ENCODE data around the gene SERPINE1.
"Not testable (repeated sequence)": the region's sequence is repeated elsewhere in the genome, so short reads cannot be mapped to it uniquely, and the experiment has no call there.

The SERPINE1 gene

DNA sequence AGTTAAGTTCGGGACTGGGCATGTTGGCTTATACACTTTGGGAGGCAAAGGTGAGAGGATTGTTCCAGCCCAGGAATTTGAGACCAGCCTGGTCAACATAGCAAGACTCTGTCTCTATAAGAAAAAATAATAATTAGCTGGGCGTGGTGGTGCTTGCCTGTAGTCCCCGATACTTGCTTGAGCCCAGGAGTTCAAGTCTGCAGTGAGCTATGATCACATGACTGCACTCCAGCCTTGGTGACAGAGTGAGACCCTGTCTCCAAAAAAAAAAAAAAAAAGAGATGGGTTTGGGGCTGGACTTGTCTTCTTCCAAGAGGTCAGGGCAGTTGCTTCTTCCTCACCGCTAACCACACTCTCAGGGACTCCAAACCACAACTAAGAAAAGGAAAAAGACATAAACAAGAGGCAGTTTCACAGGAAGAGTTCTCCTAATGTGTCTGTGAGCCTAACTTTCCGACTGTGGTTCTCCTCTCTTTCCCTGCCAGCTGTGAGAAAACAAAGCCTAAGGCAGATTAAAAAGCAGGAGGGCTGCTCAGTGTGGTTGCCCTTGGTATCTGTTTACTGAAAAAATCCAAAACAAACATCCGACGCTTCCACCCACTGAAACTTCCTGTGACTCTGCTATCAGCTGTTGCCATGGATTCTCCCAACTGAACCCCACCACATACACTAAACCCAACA, 2.4 kb upstream of the SERPINE1 start:
- FAIRE-seq = no peak

- FAIRE-seq = no peak
Observed at GRCh38 chr7:101125989-101126650, 784 bp upstream of the SERPINE1 start.

GRCh38 chr7:101127460-101128039, 646 bp downstream of the SERPINE1 start:
- FAIRE-seq = no peak

DNA sequence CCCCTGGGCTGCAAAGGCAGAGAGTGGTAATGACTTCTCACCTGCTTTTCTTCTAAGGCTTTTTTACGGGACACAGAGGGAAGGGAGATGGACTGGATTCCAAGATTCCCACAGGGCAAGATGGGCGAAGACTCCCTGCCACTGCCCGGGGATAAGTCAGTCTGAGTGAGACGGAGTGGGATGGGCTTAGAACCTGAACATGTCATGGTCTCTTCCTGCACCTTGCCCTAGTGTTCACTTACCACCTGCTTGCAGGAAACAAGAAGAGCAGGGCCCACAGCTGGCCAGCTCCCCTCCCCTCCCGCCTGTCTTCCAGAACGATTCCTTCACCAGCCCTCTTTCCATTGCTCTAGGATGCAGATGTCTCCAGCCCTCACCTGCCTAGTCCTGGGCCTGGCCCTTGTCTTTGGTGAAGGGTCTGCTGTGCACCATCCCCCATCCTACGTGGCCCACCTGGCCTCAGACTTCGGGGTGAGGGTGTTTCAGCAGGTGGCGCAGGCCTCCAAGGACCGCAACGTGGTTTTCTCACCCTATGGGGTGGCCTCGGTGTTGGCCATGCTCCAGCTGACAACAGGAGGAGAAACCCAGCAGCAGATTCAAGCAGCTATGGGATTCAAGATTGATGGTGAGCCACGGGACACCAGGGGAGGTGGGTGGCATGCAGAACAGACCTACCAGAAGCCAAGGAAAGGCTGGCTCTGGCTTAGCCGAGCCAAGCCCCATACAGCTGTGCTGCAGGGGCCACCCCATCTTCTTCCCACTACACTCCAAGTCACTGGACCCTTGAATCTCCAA, 1.3 kb downstream of the SERPINE1 start:
- FAIRE-seq = no peak

GRCh38 chr7:101129603-101130117, 2.8 kb downstream of the SERPINE1 start:
- no peak for FAIRE-seq

GRCh38 chr7:101132626-101133600, 6.0 kb downstream of the SERPINE1 start:
- FAIRE-seq = not testable (repeated sequence)

- no peak for FAIRE-seq
Observed at GRCh38 chr7:101133621-101134398, 6.9 kb downstream of the SERPINE1 start.

- FAIRE-seq = no peak
Observed at GRCh38 chr7:101134399-101134980, 7.6 kb downstream of the SERPINE1 start.

GRCh38 chr7:101137651-101138212, 10.8 kb downstream of the SERPINE1 start:
- FAIRE-seq = no peak

GRCh38 chr7:101138213-101138870, 11.4 kb downstream of the SERPINE1 start:
- FAIRE-seq = peak; percentile 93

DNA sequence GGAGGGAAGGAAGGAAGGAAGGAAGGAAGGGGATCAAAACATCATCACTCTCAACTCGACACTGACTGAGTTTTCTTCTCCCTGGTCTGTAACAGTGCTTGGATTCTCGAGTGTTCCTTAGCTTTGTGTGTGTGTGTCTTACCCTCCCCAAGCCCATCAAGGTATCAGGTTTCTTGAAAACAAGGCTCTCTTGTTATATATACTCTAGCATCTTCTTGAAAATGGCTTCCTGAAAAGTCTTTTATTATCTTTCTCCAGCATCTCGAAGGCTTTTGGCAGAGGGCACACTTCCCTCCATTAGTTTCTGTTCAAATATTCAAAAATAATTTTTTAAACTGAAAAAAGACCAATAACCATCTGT, 13.4 kb downstream of the SERPINE1 start:
- FAIRE-seq = no peak

GRCh38 chr7:101140746-101141382, 14.0 kb downstream of the SERPINE1 start:
- no peak for FAIRE-seq

- FAIRE-seq = no peak
Observed at GRCh38 chr7:101151908-101152651, 25.2 kb downstream of the SERPINE1 start.

DNA sequence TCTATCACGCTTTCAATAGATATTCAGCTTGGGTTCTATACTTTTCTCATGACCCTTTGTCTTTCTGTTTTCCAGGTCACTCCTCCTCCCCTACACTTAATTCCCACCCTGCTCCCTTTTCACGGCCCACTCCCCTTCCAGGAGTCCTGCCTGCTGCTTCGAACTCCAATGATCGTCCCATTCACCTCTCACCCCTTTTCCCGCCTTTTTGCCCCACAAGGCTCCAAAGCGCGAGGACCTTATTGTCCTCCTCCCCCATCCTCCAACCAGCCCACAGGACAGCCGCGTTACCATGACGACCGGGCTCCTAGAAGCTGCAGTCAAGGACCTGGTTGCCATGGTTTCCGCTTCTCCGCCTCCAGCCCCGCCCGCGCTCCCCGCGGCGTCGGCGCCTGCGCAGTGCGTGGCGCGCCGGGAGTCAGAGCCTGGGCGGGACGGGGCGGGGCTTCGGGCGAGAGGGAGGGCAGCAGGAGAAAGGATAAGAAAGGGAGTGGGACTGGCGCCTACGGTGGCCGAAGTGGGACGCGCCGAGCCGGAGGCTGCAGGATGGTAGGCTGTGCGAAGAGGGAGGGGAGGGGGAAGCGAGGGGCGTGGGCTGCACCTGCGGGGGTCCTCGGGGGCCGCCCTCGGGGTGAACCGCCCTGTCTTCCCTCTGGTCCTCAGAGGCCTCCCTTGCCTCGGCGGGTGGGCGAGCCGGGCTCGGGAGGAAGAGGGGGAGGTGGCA, 27.2 kb downstream of the SERPINE1 start, which contains the start of gene AP1S1:
Gene AP1S1, plus strand, starts transcription at position 508 of the 724 bp plus-strand sequence. Its CDS starts 39 bp downstream, at position 547.
- no peak for FAIRE-seq

DNA sequence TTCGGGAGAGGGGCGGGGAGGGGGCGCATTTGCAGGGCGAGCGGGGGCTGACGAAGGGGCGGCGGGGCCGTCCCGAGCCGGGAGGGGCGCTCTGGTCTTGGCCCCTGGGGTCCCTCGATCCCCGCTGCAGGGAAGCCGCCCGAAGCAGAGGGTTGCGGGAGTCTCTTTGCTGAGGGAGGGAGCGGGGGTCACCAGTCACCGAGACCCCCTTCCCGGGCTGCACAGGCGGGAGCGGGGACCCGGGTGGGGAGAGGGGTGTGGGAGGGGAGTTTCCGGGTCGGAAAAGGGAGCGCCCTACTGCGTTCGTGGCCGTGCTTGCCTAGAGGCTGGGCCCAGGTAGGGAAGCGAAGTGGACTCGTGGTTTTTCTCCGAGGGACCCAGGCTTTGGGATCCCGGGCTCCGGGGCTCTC, 27.8 kb downstream of the SERPINE1 start:
- no peak for FAIRE-seq

- no peak for FAIRE-seq
Observed at GRCh38 chr7:101155303-101155702, 28.4 kb downstream of the SERPINE1 start.

DNA sequence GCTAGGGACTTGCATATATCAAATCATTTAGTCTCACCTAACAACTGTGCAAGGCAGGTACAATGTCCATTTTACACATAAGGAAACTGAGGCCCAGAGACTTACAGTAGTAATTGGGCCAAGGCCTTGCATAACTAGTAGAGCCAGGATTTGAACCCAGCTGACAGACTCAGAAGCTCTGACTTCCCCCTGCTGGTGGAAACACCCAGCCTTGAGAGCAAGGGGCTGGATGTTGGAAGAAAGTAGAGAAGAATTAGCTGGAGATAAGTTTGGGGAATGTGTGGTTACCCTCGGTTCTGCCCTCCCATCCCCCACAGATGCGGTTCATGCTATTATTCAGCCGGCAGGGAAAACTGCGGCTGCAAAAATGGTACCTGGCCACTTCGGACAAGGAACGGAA, 29.4 kb downstream of the SERPINE1 start:
- no peak for FAIRE-seq

All from G401.6 (cell line).